Ecto neural progenitor cell (in vitro differentiated cells): ENCODE data around the gene TXNIP.

Source experiments
- DNase-seq: peaks from one replicate; pipeline ENCODE4 v3.0.0-alpha.2; 2018; ENCODE audit warnings: low spot score

TXNIP gene

DNA sequence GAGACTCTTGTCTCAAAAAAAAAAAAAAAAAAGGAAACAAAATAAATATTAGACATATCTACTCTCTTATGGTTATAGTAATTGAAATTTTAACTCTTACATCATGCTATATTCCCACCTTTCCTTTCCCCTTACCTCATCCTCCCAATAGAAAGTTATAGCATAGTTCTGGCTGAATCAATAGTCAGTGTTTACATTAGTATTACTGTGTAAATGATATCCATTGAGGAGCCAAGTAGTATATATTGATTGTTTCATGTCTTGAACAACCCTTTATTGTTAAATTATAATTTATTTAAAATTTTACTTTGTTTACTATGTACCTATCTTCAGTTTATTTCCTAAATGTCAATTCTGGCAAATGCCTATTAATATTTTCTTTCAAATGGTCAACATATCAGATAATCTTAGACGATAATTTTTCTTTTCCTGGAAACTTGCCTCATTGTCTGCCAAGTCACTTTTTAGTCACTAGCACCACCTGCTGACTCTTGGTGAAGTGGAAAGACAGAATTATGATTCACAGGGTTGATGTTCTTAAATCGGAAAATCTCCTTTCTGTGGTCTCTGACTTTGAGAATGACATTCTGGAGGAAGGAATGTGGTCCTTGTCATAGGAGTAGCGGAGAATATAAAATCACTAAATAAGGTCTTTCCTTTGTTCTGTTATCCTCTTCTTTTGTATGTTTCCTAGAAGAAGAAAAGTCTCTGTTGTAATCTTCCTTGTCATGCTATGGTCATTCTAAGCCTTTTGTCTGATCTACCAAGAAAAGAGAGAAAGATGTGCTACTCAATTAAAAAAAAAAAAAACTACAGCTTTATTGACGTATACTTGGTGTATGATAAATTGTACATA, 16.6 kb upstream of the TXNIP start:
- no peak for DNase-seq

DNA sequence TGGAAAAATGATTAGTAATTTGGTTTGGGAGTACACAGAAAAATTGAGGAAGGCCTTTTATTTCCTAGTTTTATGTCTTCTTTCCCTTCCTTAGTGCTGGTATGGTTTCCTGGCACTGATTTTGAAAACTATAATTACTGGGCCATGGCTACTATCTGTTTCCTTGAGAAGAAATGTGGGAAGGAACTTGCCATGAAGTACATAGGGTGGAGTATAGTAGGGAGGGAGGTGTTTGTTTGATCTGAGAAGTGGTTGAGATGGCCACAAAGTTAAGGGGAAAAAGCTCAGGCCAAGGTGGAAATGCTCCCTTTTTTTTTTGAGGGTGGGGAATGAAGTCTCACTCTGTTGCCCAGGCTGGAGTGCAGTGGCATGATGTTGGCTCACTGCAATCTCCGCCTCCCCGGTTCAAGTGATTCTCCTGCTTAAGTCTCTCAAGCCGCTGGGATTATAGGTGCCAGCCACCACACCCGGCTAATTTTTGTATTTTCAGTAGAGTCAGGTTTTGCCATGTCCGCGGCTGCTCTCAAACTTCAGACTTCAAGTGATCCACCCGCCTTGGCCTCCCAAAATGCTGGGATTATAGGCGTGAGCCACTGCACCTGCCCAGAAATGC, 13.9 kb upstream of the TXNIP start:
- DNase-seq, result no peak

- DNase-seq, result no peak
Observed at GRCh38 chr1:146007489-146008133, 11.2 kb upstream of the TXNIP start.

- DNase-seq, result no peak
Observed at GRCh38 chr1:146001709-146002108, 5.3 kb upstream of the TXNIP start.

DNA sequence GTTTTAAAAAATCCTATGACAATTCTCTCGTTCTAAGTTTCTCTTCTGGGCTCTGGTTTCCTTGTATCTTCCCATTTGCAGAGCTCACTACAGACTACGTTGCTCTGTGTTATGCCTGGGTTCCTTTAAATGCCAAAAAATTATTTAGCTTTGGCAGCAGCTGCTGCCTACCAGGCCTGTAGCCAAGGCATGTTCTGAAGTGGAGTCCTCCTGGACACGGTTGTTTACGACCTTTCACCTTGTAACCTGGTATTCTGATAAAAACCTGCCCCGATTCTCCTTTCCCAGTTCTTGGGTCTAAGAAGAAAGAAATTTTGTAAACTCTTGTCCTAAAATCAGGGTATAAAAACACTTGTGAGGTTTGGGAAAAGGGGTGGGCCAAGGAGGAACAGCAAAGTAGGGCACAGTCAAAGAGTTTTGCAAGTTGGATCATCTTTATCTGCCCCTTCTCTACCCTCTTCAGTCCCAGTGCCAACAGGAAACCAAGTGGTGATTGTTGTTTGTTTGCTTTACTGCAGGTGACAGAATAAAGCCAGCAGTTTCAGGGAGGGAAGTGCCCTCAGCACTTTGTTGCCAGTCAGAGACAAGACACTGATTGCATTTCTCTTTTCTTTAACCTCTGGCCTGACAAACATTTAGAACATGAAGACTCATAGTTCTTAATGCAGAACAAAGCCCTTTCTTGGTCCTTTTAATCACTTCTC, 3.1 kb upstream of the TXNIP start:
- no peak for DNase-seq

GRCh38 chr1:145997718-145998023, 1.3 kb upstream of the TXNIP start:
- no peak for DNase-seq

GRCh38 chr1:145997016-145997717, 788 bp upstream of the TXNIP start:
- DNase-seq, result no peak

DNA sequence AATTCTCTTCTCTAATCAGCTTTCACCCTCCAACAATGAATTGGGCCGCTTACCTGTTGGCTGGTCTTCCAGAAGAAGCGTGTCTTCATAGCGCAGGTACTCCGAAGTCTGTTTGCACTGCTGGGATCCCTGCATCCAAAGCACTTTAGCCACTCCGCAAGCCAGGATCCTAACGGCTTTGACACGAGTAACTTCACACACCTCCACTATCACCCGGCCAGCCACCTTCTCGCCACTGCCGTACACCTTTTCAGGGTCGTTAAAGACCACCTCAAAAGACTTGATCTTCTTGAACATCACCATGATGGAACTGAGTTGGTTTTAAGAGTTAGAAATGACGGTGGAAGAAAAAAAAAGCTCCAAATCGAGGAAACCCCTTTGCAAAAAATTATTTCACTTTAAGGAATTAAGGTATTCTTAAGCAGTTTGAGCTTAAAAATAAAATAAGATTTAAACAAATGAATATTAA, 381 bp downstream of the TXNIP start:
- DNase-seq, result no peak

DNA sequence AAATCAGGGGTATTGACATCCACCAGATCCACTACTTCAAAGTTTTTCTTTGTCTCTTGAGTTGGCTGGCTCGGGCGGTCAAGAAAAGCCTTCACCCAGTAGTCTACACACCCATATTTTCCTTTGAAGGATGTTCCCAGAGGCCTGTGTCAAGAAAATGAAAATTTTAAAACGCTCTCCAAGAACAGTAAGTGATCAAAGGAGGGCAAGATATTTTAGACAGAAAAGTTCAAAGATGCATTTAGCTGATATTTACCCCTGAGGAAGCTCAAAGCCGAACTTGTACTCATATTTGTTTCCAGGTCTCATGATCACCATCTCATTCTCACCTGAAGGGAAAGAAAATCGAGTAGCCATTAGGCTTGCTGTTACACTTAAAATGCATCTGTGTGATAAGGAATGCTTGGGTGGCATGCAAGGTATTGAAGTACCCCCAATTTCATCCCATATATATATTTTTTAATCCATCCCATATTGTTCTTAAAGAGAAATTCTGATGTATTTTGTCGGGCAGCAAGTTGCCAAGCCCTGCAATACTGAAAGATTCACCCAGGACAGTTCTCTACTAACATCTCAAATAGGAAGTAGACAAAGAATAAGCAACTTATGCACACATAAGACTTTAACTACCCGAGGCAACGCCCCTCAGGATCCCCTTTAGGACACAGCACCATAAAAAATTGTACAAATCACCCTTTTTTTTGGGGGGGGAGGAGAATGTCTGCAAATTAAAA, 1.1 kb downstream of the TXNIP start:
- no peak for DNase-seq

GRCh38 chr1:145994391-145995120, 1.8 kb downstream of the TXNIP start:
- DNase-seq, result no peak

DNA sequence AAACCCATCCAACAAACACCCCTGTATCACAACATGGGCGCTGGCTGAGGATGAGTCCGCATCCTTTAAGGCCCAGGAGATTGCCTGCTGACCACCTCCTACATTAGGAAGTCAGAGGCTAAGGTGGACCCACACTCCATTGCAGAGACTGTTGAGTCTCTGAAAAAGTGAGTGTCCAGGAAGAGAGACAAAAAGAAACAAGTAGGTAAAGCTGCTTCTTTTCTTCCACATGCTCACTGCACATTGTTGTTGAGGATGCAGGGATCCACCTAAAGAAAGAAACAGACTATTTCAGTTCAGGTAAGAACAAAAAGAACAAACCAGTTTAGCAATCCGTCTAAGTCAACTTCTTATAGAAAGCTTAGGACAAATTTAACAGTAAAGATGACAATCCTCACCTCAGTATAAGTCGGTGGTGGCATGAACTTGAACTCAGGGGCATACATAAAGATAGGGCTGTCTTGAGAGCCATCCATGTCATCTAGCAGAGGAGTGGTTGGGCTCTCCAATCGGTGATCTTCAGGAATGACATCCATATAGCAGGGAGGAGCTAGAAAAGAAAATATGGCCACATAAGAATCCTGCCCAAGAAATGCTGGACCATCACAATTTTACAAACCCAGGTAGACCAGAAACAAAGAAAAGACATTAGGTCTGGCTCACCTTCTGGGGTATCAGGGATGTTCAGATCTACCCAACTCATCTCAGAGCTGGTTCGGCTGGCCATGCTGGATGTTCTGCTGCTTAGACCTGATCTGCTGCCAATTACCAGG, 2.6 kb downstream of the TXNIP start:
- DNase-seq, result no peak

GRCh38 chr1:145992958-145993617, 3.3 kb downstream of the TXNIP start:
- DNase-seq, result no peak

DNA sequence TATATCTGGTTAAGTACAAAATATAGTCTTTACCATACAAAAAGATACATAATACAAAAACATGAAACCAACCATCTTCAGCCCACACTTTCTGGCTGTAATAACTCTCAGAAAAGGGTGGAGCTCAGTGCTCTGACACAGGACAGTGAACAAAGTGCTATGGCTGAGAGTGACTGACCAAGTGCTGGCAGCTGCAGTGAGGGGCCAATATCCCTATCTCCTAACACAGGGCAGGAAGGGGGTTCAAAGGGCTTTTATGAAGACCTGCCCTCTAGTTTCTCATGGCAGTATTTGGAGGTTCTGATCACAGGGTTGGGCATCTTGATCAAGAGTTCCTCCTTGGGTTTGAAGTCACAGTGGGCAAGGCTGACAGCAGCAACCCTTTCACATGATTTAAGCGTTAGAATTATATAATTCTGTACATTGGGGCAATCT, 3.9 kb downstream of the TXNIP start:
- no peak for DNase-seq

DNA sequence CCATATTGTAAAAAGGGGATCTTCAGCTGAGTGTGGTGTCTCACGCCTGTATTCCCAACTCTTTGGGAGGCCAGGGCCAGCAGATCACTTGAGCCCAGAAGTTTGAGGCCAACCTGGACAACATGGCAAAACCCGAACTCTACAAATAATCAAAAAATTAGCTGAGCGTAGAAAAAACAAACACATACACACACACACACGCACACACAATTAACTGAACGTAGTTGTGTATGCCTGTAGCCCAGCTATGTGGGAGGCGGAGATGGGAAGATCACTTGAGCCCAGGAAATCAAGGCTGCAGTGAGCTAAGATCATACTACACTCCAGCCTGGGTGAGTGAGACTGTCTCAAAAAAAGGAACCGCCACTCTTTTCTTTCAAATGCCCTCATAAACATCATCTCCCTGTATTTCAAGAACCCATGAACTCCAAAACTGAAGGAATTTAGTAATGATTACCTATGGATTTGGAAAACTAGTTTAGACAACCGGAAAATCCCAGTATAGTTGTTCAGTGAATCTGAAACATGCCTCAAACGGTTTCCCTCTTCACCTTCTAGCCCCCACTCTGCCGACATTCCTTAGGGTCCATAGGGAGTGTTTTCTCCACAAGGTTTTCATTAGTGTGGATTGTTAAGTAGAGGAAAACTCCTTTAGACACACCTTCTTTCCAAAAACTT, 4.5 kb downstream of the TXNIP start:
- no peak for DNase-seq

DNA sequence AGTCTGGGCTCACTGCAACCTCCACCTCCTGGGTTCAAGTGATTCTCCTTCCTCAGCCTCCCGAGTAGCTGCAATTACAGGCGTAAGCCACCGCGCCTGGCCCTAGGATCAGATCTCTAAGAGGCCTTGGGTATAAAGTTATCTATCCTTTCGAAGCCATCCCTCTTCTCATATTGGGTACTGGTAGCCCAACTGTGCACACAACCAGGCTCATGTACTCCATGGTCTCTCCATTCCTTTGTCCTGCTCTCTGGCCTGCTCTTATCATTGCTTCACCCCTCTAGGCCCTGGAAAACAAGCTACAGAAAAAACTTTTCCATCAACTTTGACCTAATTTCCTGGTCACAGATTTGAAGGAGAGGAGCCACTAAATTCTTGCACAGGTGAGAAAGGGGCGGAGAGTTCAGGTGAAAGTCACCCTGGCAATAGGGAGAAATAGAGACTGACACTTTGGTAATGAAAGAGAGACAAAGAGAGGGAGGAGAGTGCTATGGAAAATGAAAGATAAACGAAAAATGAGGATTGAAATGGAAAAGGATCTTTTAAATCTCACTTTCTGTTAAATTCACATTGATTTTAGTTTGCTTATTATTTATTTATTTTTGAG, 6.0 kb downstream of the TXNIP start:
- no peak for DNase-seq

- DNase-seq, result no peak
Observed at GRCh38 chr1:145988773-145989172, 7.6 kb downstream of the TXNIP start.

- DNase-seq, result no peak
Observed at GRCh38 chr1:145987926-145988325, 8.5 kb downstream of the TXNIP start.

DNA sequence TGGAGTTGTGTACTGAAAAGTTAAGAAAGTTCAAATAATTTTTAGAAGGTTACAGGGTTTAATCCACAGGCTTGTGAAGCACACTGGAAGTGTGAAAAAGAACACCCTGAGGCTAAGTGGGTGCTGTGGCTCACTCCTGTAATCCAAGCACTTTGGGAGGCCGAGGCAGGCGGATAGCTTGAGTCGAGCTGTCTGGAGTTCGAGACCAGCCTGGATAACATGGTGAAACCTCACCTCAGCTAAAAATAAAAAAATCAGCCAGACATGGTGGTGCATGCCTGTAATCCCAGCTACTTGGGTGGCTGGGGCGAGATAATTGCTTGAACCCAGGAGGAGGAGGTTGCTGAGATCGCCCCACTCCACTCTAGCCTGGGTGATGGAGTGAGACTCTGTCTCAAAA, 9.8 kb downstream of the TXNIP start:
- no peak for DNase-seq
